Nephron progenitor cell (in vitro differentiated cells): ENCODE results near the gene GALT.

Experiments used
- DNase-seq: peaks from one replicate; pipeline ENCODE4 v3.0.0; 2021
- H3K27ac Mint-ChIP-seq: 2 replicates; pipeline ENCODE4 v1.8.0; 2021; ENCODE audit warnings: mild to moderate bottlenecking, moderate library complexity, mixed read lengths
- H3K27me3 Mint-ChIP-seq: 2 replicates; pipeline ENCODE4 v1.8.0; 2021; ENCODE audit warnings: mild to moderate bottlenecking, low read depth, mixed read lengths; ENCODE audit not compliant: poor library complexity
- H3K36me3 Mint-ChIP-seq: 2 replicates; pipeline ENCODE4 v1.8.0; 2021; ENCODE audit warnings: low read depth, mixed read lengths
- H3K4me1 Mint-ChIP-seq: 2 replicates; pipeline ENCODE4 v1.8.0; 2021; ENCODE audit warnings: mixed read lengths
- H3K4me3 Mint-ChIP-seq: 2 replicates; pipeline ENCODE4 v1.8.0; 2021; ENCODE audit warnings: mild to moderate bottlenecking, moderate library complexity, mixed read lengths
- H3K9me3 Mint-ChIP-seq: 2 replicates; pipeline ENCODE4 v1.8.0; 2021; ENCODE audit warnings: mild to moderate bottlenecking, moderate library complexity, mixed read lengths
- CTCF ChIP-seq: fragments of 200-600 bp; sonication (generic); IDR thresholded peaks from 2 replicates; pipeline ENCODE4 v1.5.0; 2021; ENCODE audit warnings: antibody characterized with exemption

GALT gene

DNA sequence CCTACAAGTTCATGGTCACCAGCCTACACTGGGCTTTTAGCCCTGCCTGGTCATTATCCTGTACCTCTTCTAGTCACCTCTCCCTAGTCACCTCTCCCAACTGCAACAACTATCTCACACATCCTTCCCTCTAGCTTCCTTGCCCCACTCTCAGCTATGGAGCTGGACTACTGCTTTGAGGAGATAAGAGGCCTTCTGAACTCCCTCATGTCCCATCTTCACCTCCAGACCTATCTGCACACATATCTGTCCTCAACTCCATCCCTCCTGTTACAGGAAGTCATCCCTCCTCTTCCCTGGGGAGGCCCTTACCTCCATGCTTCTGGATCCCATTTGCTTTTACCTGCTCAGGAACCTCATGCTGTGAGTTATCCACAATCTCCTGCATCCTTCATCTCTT is 40.3 kb upstream of the GALT start:
- Mint-ChIP-seq H3K9me3 (no peaks in the 10 kb centered on the region), H3K36me3 (peaks cover 4% of the 10 kb centered on the region), H3K4me1 (peaks cover 27% of the 10 kb centered on the region), H3K27me3 (peaks cover 9% of the 10 kb centered on the region), H3K27ac (no peak overlapping the region), H3K4me3 (no peak overlapping the region)
- no peak for DNase-seq
- TF ChIP-seq CTCF: no peak

- no peaks in the 10 kb centered on the region for H3K9me3 Mint-ChIP-seq
These were observed 39.6 kb upstream of the GALT start for GRCh38 chr9:34606905-34607304.

DNA sequence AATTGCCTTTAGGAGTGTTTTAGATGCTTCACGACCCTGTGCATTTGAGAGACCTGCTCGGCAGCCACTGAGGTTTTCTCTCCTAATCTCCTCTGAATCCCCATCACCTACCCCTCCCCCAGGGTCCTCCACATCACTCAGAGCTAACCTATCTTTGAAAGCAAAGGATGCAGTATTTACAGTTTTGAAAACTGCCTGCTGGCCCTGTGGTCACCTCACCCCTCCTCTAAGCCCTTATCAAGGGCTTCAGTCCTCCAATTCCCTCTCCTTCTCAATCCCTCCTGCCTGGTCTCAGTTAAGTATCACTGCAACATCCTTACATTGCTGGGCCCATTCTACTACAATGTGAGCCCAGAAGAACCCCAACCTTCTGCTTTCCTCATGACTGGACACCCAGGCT is 39.1 kb upstream of the GALT start:
- no peaks in the 10 kb centered on the region for H3K9me3 Mint-ChIP-seq
- no peak for TF ChIP-seq CTCF
- H3K4me3 Mint-ChIP-seq: no peak overlapping the region
- H3K27me3 Mint-ChIP-seq: peaks cover 9% of the 10 kb centered on the region
- peaks cover 29% of the 10 kb centered on the region for H3K4me1 Mint-ChIP-seq
- peaks cover 4% of the 10 kb centered on the region for H3K36me3 Mint-ChIP-seq
- H3K27ac Mint-ChIP-seq: no peak overlapping the region
- DNase-seq: no peak

More at GRCh38 chr9:34606905-34607304, 39.6 kb upstream of the GALT start:
- DNase-seq: no peak
- peaks cover 9% of the 10 kb centered on the region for H3K27me3 Mint-ChIP-seq
- peaks cover 4% of the 10 kb centered on the region for H3K36me3 Mint-ChIP-seq
- no peak overlapping the region for H3K27ac Mint-ChIP-seq
- no peak for TF ChIP-seq CTCF
- H3K4me3 Mint-ChIP-seq: no peak overlapping the region
- peaks cover 26% of the 10 kb centered on the region for H3K4me1 Mint-ChIP-seq

DNA sequence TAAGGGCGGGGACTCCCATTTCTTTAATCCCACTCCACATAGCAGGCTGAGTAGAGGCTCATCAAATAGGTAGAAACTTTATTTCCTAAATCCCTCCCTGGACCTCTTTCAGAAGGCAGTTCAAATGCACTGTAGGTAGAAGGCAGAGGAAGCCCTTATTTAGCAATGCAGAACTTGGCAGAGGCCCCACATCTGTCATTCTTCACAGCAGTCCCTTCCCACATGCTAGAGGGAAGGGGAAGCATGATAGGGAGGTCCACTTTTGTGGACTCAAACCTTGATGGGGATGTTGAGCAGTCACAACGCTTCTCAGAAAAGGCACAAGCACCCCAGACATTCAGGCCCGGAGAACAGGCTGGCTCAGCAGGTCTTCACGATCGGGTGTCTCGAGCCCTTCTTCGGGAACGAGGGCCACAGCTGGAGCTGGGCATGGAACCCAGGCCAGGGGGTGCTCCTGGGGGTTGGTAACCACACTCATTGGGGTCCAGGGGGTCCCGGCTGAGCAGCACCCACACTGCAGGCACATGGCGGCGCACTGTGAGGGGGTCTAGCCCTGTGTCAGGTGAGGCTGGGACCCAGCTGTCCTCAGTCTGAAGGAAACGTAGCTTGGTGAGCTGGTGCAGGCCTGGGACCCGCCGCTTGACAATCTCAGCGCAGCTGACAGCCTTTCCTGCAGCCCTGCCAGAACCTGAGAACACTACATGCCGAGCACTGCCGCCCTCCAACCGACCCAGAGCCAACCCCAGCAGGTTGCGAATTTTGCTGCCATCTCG is 35.9 kb upstream of the GALT start:
- Mint-ChIP-seq H3K4me3 (peak overlapping the region; percentile 94), H3K36me3 (peaks cover 16% of the 10 kb centered on the region), H3K27me3 (peaks cover 6% of the 10 kb centered on the region), H3K27ac (no peak overlapping the region), H3K4me1 (peaks cover 36% of the 10 kb centered on the region), H3K9me3 (no peaks in the 10 kb centered on the region)
- DNase-seq: no peak
- no peak for TF ChIP-seq CTCF

GRCh38 chr9:34611251-34611810 is 35.1 kb upstream of the GALT start:
- H3K27me3 Mint-ChIP-seq: peaks cover 6% of the 10 kb centered on the region
- peak overlapping the region; percentile 53 for H3K27ac Mint-ChIP-seq
- peaks cover 36% of the 10 kb centered on the region for H3K4me1 Mint-ChIP-seq
- H3K36me3 Mint-ChIP-seq: peaks cover 20% of the 10 kb centered on the region
- no peak for DNase-seq
- TF ChIP-seq CTCF: no peak
- no peaks in the 10 kb centered on the region for H3K9me3 Mint-ChIP-seq
- H3K4me3 Mint-ChIP-seq: peak overlapping the region; percentile 94
